ENCODE results near the gene ADGRL4.
"Not testable (repeated sequence)": the region's sequence is repeated elsewhere in the genome, so short reads cannot be mapped to it uniquely, and the experiment has no call there.

Gene ADGRL4

DNA sequence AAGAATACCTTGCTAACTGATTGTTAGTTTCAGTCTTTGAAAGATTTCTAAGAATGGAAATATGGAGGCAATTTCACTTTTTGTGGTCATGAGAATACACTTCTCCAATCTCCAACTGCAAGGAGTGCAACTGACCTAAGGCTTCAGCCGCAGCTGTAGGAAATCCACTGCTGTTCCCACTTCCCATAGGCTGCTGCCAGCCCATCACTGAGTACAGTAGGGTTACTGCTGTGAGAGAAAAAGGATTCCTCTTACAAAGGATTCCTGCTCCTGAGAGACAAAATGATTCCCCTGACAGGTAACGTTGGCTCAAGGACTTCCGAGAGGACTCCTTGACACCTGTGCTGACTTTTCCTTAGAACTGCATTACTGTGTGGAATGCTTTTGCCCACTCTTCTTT is 87.4 kb downstream of the ADGRL4 start:
- in situ Hi-C loops (cut with HindIII; ENCODE audit: low sequenced_read_pairs), result no loop called here

DNA sequence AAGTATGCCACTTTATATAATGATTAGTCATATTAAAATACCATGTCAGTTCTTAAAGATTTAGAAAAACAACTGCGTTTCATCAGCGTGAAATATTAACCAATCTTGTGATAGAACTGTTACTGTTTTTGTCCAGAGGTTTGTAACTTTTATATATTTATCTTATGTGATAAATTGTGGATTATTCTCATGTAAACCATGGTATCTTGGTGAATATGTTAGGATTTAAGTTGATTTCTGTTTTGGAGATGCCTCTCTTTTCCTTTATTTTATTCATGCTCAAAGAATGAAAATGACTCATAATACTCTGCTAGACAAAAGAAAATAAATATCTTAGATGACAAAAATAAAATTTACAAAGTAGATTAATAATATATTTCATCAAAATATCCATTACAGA is 88.4 kb downstream of the ADGRL4 start:
- in situ Hi-C loops (cut with HindIII; ENCODE audit: low sequenced_read_pairs), result no loop called here

DNA sequence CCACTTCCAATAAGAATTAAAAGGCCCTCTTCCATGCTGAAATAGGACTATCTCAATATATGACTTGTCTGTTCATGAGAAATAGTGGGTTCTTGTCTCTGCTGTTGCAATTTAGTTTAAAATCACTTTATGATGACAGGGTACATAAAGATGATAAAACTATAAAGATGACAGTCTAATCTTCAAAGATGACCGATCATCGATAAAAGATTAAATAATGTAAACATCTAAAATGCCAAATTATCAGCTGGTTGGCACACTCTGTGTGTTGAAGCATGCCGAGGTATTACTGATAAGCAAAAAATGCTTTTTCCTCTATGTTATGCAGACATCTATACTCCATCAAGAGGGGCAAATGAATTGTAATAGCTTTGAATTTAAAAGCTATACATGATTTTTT is 89.5 kb downstream of the ADGRL4 start:
- in situ Hi-C loops (cut with HindIII; ENCODE audit: low sequenced_read_pairs), result no loop called here

DNA sequence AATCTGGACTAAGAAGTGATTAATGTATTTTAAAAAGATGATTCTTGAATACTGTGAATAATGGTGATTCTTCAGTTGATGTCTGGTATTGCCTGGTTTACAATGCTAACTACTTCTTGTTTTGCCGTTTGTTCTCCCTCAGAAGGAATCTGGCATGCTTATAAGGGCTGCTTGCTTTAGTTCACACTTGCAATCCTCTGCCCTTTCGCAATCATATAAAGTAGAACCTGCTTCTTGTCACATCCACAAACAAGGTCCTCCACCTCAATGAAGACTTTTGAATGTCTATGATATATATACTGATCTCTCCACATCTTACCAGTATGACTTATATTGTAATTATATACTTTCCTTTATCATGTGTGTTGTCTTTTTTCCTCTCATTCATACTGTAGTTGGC is 92.6 kb downstream of the ADGRL4 start:
- in situ Hi-C loops (cut with HindIII; ENCODE audit: low sequenced_read_pairs), result no loop called here

DNA sequence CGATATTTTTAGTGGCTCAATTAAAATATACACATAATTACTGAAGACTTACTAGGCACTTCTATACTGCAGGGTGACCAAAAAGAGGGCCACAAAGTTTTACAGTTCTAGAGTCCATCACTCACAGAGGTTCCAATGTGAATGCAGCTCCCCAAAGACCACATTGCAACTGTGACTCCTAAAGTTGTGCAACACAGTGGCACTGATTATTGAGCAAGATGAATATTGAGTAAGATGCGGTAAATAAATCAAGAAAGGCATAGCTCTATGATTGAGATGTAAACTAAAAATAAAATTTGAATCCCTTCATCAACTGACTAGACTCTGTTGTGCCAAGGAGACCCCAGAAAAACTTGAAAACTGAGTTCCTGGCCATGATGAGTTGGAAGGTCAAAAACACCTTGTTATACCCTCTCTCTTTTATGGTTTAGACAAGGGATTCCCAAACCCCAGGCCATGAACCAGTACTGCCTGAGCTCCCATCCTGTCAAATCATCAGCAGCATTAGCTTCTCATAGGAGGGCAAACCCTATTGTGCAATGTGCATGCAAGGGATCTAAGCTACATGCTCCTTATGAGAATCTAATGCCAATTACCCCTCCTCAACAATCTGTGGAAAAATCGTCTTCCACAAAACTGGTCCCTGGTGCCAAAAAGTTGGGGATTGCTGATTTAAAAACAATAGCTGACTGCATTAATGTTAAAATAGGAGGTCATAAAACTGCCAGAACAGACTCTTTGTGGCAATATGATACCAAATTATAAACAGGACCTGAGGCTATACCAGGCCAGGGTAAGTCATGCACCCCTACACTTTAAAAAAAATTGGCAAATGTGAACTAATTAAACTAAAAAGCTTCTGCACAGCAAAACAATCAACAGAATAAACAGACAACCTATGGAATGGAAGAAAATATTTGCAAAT is 94.3 kb downstream of the ADGRL4 start:
- in situ Hi-C loops (cut with HindIII; ENCODE audit: low sequenced_read_pairs), result no loop called here

DNA sequence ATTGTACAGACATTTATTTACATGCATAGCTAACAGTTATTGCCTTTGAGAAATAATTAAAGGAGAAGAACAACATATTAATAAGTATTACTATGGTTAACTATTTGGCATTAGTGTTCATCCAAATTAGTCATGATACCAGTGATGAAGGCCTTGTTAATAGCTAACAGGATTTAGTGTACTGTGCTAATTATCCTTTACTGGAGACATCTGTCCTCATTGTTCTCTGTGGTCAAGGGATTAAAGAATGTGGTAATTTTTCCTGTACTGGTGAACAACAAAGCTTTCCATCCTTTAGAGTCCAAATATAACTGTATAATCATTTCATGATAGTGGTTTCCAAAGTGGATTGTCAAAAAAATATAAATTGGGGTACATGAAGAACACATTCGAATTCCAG is 103.9 kb downstream of the ADGRL4 start:
- in situ Hi-C loops (cut with HindIII; ENCODE audit: low sequenced_read_pairs), result no loop called here

DNA sequence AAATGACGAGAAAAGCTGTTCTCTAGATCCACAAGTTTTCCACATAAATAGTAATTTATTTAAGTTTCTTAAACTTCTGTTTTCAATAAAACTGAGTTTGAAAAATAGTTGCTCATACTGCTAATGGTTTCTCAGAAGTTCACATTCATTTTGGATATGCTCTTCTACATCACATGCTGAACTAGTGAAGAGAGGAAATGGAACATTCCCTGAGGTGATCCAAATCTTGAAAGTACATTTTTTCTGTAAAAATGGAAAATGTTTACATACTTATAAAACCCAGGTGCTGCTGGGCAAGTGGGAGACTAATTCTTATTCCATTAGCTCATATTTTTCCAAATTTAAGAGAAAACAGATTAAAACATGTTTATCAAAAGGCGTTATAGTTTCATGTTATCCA is 111.7 kb downstream of the ADGRL4 start:
- in situ Hi-C loops (cut with HindIII; ENCODE audit: low sequenced_read_pairs), result no loop called here

DNA sequence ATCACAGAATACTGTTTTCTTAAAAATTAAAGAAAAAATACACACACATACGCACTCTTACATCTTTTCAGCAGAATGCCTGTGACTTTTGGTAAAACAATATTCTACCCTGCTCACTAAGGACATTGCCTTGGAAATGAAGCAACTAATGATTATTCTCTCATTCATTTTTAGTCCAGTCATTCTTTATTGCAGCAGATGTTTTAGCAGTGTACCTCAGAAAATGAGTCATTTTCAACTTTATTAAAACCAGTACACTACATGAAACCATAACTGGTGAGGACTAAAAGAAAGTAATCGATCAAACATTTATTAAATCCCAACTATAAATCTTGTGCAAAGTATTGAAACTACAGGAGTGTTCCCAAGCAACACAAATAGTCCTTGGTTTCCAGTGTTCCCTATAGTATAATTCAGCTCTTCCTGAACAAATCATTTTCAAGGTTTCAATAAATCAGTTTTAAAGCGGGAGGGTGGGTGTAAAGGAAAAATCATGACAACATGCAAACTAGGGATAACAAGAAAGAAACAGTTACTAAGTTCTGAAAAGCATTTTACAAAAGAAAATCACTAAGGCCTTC is 114.2 kb downstream of the ADGRL4 start:
- in situ Hi-C loops (cut with HindIII; ENCODE audit: low sequenced_read_pairs), result no loop called here

DNA sequence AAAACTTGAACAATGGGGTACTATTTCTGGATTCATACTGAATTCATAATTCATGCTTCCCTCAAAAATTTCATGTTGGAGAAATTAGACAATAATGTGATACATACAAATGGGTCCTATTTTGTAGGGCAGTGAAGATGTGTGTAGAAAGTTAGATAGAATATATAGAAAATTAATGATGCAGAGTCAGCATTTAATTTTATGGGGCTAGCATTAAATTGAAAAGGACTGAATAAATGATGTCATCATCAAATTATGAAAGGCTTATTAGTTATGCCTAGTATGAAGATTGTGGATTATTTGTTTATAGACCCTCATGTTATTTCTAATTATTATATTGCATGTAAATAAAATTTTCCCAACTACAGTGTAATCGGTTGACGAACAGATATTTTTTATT is 119.1 kb downstream of the ADGRL4 start:
- in situ Hi-C loops (cut with HindIII; ENCODE audit: low sequenced_read_pairs), result no loop called here

DNA sequence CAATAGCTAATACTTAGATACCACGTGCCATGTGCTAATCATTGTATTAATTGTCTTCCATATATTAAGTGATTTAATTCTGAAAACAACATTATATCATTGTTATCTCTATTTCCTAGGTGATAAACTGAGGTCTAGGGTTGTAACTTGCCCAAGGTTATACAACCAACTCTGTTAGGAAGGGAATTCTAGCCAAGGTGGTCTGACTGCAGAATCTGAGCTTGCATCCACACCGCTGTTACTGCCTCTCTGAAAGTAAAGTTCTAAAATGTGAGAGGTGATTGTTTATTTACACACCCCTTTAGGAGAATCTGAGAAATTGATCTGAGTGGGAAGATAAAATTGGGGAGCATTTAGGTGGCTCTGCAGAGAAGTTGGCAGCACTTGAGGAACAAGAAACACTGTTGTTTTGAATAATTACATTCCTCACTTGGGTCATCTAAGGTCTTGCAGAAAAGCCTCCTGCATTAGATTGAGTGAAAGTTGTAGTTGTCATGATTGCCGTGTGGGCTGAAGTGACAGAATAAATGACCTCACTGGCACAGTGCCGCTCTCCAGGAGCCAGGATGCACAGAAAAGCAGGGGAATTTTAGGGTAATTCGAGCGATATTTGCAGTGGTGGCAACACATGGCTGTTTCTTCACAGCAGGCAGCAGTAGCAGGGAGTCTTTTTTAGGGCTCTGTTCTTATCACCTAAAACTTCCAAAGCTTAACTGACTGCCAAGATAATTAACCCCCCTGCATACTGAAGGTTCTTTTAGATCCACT is 121.7 kb downstream of the ADGRL4 start:
- in situ Hi-C loops (cut with HindIII; ENCODE audit: low sequenced_read_pairs), result no loop called here

DNA sequence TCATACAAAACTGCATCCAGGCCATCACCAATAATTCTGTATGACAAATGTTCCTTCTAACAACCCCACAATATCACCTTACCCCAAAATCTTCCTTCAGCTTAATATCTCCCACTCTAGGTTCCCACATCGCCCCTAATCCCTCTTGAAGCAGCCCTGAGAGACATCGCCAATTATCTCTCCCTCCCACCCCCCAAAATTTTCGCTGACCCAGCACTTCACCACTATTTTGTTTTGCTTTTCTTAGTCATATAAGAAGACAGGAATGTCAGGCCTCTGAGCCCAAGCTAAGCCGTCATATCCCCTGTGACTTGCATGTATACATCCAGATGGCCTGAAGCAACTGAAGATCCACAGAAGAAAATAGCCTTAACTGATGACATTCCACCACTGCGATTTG is 126.3 kb downstream of the ADGRL4 start:
- in situ Hi-C loops (cut with HindIII; ENCODE audit: low sequenced_read_pairs), result no loop called here

DNA sequence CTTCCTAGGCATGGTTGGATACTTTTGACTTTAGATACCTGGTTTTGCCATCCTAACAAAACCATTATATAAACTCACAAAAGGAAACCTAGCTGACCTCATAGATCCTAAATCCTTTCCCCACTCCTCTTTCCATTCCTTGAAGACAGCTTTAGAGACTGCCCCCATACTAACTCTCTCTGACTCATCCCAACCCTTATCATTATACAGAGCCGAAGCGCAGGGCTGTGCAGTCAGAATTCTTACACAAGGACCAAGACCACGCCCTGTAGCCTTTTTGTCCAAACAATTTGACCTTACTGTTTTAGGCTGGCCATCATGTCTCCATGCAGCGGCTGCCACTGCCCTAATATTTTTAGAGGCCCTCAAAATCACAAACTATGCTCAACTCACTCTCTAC is 130.5 kb downstream of the ADGRL4 start:
- in situ Hi-C loops (cut with HindIII; ENCODE audit: low sequenced_read_pairs), result not testable (repeated sequence)

DNA sequence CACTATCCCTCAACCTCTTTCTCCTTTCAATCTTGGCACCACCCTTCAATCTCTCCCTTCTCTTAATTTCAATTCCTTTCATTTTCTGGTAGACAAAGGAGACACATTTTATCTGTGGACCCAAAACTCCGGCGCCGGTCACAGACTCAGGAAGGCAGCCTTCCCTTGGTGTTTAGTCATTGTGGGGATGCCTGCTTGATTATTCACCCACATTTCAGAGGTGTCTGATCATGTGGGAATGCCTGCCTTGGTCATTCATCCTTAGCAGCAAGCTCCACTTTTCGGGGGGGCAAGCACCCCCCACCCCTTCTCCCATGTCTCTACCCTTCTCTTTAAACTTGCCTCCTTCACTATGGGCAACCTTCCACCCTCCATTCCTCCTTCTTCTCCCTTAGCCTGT is 133.7 kb downstream of the ADGRL4 start:
- in situ Hi-C loops (cut with HindIII; ENCODE audit: low sequenced_read_pairs), result not testable (repeated sequence)

DNA sequence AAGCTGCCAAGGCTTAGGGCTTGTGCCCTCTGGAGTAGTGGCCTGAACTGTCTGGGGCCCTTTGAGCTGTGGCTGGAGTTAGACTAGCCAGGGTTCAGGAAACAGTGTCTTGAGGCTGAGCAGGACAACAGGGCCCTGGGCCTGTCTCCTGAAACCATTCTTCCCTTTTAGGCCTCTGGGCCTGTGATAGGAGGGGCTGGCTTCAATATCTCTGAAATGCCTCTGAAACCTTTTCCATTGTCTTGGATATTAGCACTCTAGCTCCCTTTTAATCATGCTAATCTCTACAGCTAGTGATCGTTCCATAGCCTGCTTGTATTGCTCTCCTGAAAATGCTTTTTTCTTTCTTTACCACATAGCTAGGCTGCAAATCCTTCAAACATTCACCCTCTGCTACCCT is 135.3 kb downstream of the ADGRL4 start:
- in situ Hi-C loops (cut with HindIII; ENCODE audit: low sequenced_read_pairs), result no loop called here

DNA sequence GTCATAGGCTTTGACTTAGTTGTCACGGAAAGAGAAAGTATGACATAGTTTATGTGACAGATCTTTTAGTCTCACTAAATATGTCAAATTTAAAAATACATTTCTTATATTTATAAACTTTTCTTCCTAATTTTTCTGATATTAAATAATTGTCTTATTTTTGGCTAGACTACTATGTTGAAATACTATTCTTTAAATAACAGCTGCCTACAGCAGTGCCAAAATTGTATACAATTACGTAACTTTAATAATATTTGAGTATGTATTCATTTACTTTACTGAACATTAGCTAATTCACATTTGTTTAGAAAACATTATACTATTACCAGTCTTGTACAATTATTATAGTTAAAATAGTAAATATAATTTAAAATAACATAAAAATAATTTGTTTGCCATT is 137.4 kb downstream of the ADGRL4 start:
- in situ Hi-C loops (cut with HindIII; ENCODE audit: low sequenced_read_pairs), result no loop called here

DNA sequence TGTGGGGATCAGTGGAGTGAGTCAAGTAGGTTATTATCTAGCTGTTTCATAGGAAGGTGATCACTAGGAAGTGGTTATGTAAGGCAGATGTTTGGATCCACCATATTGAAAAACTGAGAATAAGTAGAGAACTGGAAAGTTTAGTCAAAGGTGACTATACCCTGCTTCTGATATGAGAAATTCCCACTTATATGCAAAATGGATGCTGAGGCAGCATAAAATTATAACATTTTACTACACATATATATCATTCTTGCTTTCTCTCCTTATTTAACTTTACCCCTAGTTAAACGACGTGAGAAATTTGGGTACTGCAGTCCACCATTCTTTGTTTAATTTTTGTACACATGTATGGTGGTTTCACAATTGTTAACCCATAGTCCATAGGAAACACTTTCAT is 142.4 kb downstream of the ADGRL4 start:
- in situ Hi-C loops (cut with HindIII; ENCODE audit: low sequenced_read_pairs), result no loop called here

DNA sequence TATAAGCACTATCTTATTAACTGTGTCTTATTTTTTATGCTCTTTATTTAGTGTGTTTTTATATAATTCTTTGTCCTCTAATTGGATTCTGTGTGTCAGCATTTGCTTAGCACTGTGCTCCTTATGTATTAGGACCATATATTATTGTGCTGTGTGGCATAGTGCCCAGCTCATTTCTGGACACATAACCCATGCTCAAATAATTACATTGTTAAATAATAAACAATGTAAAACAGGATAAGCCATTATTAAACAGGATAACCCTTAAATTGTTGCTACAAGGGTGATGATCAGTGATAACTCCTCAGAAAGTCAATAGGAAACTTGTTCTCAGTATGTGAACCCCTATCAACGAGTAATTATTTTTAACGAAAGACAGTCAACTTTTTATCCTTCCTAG is 150.4 kb downstream of the ADGRL4 start:
- in situ Hi-C loops (cut with HindIII; ENCODE audit: low sequenced_read_pairs), result no loop called here

DNA sequence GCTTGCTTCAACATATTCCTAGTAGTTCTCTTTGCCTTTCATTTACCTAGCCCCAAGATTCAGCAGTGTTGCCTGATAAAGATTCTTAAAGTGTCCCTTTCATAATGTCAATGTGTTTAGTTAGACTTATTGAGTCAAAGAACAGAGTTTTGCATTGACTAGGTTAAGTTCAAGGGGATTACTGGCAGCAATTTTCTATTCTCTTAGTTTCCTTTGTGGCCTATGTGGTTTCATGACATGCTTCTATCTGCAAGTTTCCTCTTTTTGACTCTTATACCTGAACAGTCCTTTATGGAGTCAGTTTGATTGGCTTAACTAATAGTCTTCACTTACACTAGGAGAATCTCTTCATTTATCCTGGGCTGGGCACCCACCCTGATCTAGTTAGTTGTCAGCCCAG is 151.3 kb downstream of the ADGRL4 start:
- in situ Hi-C loops (cut with HindIII; ENCODE audit: low sequenced_read_pairs), result no loop called here

DNA sequence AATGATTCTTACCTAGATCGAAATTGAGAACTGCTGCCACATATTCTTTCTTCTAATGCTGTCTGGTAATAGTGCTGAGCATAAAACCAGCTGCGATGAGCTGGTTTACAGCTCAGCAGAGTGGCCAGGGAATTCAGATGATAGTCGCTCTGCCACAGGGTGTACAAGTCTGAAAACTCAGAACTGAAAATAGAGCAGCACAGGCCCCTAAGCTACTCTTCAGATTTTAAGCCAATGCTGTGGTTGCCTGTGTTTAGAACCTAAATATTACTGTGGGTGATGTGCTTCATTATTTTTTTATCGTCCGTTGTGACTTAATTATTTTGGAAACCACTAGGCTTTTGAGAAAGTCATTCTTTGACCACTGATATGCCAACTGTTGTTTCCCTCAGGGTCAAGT is 152.0 kb downstream of the ADGRL4 start:
- in situ Hi-C loops (cut with HindIII; ENCODE audit: low sequenced_read_pairs), result no loop called here

DNA sequence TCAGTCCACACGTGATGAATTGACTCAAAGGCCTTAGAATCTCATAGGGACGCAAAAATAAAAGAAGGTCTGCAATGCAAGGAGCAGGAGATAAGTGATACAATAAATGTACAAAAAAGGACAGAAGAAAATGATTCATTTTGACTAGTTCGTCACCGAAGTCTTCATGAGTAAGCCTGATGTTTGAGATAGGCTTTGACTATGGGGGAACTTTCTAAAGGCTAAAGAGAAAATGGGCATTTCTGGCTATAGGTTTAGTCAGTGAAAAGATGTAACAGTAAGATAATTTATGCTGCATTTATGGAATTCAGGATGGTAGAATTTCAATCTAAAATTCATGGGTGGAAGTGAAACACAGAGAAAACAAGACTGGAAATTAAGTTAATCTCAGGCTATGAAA is 163.0 kb downstream of the ADGRL4 start:
- in situ Hi-C loops (cut with HindIII; ENCODE audit: low sequenced_read_pairs), result no loop called here

DNA sequence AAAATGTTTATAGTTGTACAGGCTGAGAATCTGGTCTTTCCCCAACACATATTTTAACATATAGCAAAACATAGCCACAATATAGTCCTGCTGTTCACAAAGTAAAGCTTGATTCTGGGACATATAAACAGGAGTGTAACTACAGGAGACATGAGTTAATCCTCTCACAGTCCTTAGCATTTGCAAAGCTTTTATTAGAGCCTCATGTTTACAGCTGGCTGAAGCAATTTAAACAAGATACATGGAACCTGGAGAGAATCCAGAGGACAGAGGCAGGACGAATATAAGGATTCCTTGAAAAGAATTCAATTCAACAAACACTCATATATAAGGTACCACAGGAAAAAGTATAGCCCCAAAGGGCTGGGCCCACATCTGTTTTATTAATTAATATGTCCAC is 163.4 kb downstream of the ADGRL4 start:
- in situ Hi-C loops (cut with HindIII; ENCODE audit: low sequenced_read_pairs), result no loop called here
